GM12872 (cell line): ENCODE results near the gene PGBD2.

Experiments
- TF ChIP-seq, protein P1 (sequence below): IDR thresholded peaks from 3 replicates; pipeline ENCODE4 v1.5.1; 2011; ENCODE audit warnings: low read depth, mild to moderate bottlenecking, low read length, moderate library complexity; ENCODE audit not compliant: insufficient read depth

PGBD2 gene, protein sequence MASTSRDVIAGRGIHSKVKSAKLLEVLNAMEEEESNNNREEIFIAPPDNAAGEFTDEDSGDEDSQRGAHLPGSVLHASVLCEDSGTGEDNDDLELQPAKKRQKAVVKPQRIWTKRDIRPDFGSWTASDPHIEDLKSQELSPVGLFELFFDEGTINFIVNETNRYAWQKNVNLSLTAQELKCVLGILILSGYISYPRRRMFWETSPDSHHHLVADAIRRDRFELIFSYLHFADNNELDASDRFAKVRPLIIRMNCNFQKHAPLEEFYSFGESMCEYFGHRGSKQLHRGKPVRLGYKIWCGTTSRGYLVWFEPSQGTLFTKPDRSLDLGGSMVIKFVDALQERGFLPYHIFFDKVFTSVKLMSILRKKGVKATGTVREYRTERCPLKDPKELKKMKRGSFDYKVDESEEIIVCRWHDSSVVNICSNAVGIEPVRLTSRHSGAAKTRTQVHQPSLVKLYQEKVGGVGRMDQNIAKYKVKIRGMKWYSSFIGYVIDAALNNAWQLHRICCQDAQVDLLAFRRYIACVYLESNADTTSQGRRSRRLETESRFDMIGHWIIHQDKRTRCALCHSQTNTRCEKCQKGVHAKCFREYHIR

DNA sequence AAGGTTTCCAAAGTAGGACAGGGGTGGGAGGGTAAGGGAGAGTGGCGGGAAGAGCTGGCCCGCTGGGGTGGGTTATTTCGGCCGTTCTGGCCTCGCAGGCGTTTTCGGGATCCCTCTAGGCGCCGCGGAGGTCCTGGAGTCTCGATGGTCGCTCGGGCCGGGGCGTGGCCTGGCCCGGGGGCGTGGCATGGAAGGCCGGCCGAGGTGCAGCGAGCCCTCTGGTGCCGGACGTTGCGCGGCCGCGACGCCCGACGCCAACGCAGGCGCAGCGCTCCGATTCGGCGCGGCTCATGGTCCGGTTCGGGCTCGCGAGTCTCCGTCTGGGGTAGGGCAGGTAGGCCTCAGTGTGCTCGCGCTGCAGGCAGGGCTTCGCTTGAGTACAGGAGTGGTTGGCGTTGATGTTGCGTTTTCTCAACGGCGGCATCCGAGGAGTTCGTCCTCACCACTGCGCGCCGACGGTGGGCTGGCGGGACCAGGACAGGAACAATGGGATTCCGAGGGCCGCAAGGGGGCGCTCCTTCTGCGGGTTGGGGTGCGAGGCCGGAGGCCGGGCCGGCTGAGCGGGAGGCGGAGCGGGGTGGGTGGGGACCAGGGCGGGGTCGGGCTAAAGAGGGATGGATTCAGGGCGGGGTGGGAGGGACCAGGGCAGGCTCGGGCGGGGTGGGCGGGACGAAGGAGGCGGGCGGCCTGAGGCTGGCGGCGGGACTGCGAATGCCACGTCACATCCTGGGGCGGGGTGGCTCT, at the start of gene PGBD2:
Gene PGBD2 (plus strand): TSS at position 227 of the 744 bp plus-strand sequence. CDS start 7,628 bp downstream, outside the sequence.
- TF ChIP-seq, protein P1, sequence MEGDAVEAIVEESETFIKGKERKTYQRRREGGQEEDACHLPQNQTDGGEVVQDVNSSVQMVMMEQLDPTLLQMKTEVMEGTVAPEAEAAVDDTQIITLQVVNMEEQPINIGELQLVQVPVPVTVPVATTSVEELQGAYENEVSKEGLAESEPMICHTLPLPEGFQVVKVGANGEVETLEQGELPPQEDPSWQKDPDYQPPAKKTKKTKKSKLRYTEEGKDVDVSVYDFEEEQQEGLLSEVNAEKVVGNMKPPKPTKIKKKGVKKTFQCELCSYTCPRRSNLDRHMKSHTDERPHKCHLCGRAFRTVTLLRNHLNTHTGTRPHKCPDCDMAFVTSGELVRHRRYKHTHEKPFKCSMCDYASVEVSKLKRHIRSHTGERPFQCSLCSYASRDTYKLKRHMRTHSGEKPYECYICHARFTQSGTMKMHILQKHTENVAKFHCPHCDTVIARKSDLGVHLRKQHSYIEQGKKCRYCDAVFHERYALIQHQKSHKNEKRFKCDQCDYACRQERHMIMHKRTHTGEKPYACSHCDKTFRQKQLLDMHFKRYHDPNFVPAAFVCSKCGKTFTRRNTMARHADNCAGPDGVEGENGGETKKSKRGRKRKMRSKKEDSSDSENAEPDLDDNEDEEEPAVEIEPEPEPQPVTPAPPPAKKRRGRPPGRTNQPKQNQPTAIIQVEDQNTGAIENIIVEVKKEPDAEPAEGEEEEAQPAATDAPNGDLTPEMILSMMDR, result peak; percentile 76

DNA sequence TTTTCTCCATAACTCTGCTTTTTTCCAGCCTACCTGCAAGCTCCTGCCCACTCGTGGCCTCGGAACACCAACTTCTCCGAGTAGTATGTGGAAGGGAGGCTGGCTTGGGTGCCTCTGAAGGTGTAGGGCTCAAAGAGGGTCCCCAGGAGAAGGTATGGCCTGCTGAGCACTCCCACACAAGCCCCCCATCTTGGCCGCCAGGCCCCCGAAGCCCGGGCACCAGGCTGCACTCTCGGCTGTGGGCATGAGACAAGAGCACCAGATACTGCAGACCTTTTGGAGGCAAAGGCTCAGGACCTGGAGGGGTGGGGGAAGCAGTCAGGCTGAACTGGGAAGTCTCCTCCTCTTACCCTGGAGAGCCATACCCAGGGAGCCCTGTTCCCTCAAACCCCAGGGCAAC, 48.8 kb upstream of the PGBD2 start:
- TF ChIP-seq, protein P1, result no peak

DNA sequence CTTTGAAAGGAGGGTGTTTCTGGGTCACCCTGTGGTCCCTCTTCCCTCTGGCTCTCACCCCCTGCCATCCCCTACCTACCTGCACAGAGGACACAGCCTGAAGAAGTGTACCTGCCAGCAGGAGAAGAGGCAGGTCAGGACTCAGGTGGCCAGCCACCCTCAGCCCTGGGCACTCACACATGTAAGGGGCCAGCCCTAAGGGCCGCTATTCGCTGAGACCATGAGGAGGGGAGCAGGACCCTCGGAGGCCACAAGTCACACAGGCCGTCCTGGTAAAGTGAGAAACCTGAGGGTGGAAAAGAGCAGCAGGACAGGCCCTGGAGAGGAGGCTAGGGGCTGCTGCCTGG, 48.3 kb upstream of the PGBD2 start:
- TF ChIP-seq, protein P1, result no peak

DNA sequence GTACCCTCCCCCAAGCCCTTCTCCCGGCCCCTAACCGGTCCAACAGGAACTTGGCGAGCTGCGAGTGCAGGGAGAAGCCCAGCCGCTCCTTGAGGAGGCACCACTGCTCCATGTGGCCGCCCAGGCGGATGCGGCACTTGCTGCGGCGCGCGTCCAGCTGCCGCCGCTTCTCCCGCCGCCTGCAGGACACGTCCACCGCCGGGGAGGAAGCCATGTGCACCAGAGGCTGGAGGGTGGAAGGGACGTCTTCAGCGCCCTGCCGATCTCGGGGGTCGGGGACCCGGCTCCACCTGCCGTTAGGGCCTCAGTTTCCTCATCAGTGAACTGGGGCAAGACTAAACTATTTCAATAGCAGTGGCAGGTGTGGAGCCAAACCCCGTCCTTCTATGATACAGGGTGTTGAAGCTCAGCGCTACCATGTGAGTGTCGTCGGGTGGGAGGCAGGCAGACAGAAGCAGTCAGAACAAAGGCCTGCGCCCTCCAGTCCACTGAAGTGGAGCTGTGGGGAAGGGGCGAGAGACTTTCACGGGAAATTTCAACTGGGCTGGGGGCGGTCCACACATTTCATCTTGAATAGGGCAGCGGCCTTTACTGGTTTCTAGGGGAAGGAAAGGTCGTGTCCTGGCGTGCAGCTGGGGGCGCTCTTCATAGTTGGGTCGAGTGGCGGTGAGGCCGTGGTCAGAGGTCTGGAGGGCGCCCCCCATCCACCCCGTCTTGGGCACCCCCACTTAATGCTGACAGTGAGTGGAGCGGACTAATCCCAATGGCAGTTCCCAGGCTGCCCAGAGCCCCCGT, 47.7 kb upstream of the PGBD2 start:
- TF ChIP-seq, protein P1, result peak; percentile 76

DNA sequence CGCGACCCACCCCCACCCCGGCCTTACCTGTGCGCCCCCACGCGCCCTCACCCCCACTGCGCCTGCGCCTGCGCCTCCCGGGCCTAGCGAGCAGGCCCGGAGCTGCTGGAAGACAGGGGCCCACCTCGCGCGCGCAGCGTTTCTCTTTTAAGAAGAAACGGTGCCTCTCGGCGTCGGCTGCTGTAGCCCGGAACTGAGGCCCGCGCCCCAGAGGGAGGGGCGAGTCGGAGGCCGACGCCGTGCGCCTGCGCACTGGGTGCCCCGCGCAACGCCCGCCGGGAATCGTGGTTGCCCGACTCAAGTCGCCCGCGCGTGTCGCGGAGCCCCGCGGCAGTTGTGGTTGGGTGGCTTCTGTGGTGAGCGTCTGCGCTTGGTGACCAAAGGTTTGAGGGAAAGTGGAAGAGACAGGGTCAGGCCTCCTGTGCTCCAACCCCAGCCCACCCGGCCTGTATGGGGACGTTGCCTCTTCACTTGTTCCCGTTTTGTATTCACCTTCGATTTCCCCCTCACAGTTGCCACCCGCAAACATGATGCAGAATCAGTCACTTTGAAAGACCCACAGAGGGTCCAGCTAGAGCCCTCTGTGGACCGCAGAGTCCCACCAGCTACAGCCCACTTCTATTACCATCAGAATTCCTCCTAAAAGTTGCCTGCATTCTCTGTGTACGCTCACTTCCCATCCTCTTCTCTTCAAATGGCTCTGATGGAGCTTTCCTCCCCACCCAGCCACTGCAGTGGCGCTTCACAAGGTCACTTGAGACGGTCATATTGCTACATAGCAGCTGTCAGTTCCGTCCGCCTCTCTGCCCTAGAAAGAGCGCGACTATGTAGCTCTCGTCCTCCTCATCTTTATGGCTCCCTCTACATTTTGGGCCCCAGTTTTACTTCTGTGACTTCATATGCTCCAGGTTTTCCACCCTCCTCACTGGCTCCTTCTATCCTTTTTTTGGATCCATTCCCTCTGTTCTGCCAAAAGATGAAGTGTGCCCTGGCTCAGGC, 46.8 kb upstream of the PGBD2 start, which contains the start of gene ZNF692:
Gene ZNF692 (minus strand): TSS at position 195 of the 999 bp plus-strand sequence. CDS start 776 bp downstream, outside the sequence.
- TF ChIP-seq, protein P1, result no peak

DNA sequence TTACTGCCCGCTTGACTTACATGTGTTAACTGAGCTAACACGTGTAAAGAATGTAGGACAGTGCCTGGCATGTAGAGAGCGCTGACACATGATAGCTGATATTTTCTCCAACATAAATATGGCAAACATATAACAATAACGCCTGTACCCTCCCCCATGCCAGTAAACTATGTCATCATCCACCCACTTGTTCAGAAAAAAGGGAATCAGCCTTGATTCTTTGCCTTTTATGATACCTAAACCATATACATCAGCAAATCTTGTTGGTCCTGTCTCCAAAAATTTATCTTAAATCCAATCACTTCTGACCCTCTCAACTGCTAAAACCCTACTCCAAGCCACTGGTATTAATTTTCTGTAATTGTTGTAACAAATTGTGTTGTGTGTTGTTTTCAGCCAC, 46.0 kb upstream of the PGBD2 start:
- TF ChIP-seq, protein P1, result no peak
